GM12878 (cell line): ENCODE results near the gene MEF2C. TPM values are rescaled to one million over a fixed set of nuclear protein-coding genes. Genes with fewer than 3 reads are reported as not detected.

Experiments used
- ATAC-seq: fragments of 200-7000 bp; cut with Tn5 transposase; 3 replicates; pipeline ENCODE4 v1.9.1; 2020; ENCODE audit warnings: mild to moderate bottlenecking, moderate library complexity
- BruUV-seq: library from RNA; stranded (reverse); fragments of 400-500 nt; replicated peaks from 2 replicates; lab custom pipeline; 2021; lab: Mats Ljungman, UMichigan
- CTCF ChIA-PET: fragments of 300-600 bp; sonication (Branson Sonifier 250); formaldehyde crosslinking; extraction: SDS; loops from one replicate; lab custom pipeline; 2021; ENCODE audit warnings: inconsistent platforms; lab: Yijun Ruan, JAX
- POLR2A ChIA-PET: fragments of 350-600 bp; formaldehyde crosslinking; extraction: SDS; loops from one replicate; lab custom pipeline; 2021; ENCODE audit warnings: inconsistent platforms; lab: Charles Lee
- RAD21 ChIA-PET: fragments of 300-600 bp; sonication (Branson Sonifier 250); formaldehyde crosslinking; loops from one replicate; lab custom pipeline; 2023; ENCODE audit warnings: antibody characterized with exemption; ENCODE audit not compliant: unreplicated experiment; lab: Charles Lee
- SMC1A ChIA-PET: fragments of 300-600 bp; sonication (Branson Sonifier 250); formaldehyde crosslinking; loops from one replicate; lab custom pipeline; 2023; ENCODE audit not compliant: unreplicated experiment, uncharacterized antibody; lab: Charles Lee
- DNase-seq: peaks from one replicate; pipeline ENCODE4 v3.0.0-alpha.2; 2011; ENCODE audit warnings: low read depth, low spot score
- FAIRE-seq: peaks from 3 replicates; lab custom pipeline; 2011; peaks lifted over from hg19 to GRCh38; lab: Jason Lieb, UNC
- H2AFZ ChIP-seq: 2 replicates; pipeline ENCODE4 v1.6.0; 2011; ENCODE audit warnings: low read depth, low read length, control low read depth; ENCODE audit not compliant: control insufficient read depth
- H3K27ac ChIP-seq: 2 replicates; pipeline ENCODE4 v1.5.1; 2011; ENCODE audit warnings: control low read depth; ENCODE audit not compliant: control insufficient read depth, insufficient read depth
- H3K27me3 ChIP-seq, 2 experiments: replicated peaks in 1 of 2; 2 replicates each; pipeline versions ENCODE4 v1.6.0 to v1.6.1; 2011; ENCODE audit warnings: low read length in 1 of 2; ENCODE audit not compliant: control insufficient read depth in 2 of 2, insufficient read depth in 2 of 2
- H3K36me3 ChIP-seq, 2 experiments: 2 replicates each; pipeline ENCODE4 v1.5.1; 2011; ENCODE audit warnings: low read length in 1 of 2; ENCODE audit not compliant: control insufficient read depth in 2 of 2, insufficient read depth in 2 of 2
- H3K4me1 ChIP-seq: 2 replicates; pipeline ENCODE4 v1.6.1; 2011; ENCODE audit warnings: mild to moderate bottlenecking, low read length, moderate library complexity, mixed read lengths; ENCODE audit not compliant: control insufficient read depth, insufficient read depth
- H3K4me2 ChIP-seq: 2 replicates; pipeline ENCODE4 v1.6.0; 2011; ENCODE audit warnings: control low read depth; ENCODE audit not compliant: control insufficient read depth, insufficient read depth
- H3K4me3 ChIP-seq: fragments of 200-600 bp; sonication (generic); 2 replicates; pipeline ENCODE4 v1.5.1; 2016
- H3K79me2 ChIP-seq: 2 replicates; pipeline ENCODE4 v1.6.0; 2011; ENCODE audit warnings: low read length; ENCODE audit not compliant: control insufficient read depth, insufficient read depth
- H3K9ac ChIP-seq: 2 replicates; pipeline ENCODE4 v1.8.0; 2011; ENCODE audit warnings: low read length, control low read depth, mixed read lengths; ENCODE audit not compliant: control insufficient read depth, insufficient read depth
- H3K9me3 ChIP-seq: replicated peaks from 3 replicates; pipeline ENCODE4 v1.5.1; 2011; ENCODE audit warnings: mild to moderate bottlenecking, low read length; ENCODE audit not compliant: control insufficient read depth, insufficient read depth
- H4K20me1 ChIP-seq: 2 replicates; pipeline ENCODE4 v1.6.0; 2011; ENCODE audit not compliant: control insufficient read depth, insufficient read depth
- MTA2 ChIP-seq: fragments of 450-650 bp; IDR thresholded peaks from 2 replicates; pipeline ENCODE4 v1.6.1; 2016; ENCODE audit warnings: low read depth, mild to moderate bottlenecking, moderate library complexity
- SIX5 ChIP-seq: IDR thresholded peaks from 2 replicates; pipeline ENCODE4 v1.6.1; 2011; ENCODE audit warnings: mild to moderate bottlenecking, low read depth, low read length, moderate library complexity; ENCODE audit not compliant: severe bottlenecking
- ZNF217 ChIP-seq: fragments of 450-650 bp; IDR thresholded peaks from 2 replicates; pipeline ENCODE4 v1.6.1; 2017; ENCODE audit warnings: antibody characterized with exemption, mild to moderate bottlenecking
- whole genome bisulfite sequencing: methylation state at CpG from one replicate; pipeline ENCODE4 v1.1.6; 2016; ENCODE audit warnings: low lambda C conversion rate; ENCODE audit not compliant: insufficient replicate concordance, insufficient coverage; ENCODE audit errors: missing lambda C conversion rate; 5-methylcytosine and 5-hydroxymethylcytosine counted together
- in situ Hi-C: fragments of 300-500 bp; cut with MboI; formaldehyde crosslinking; loops from 9 replicates; pipeline ENCODE4 v1.14.3; 2018; ENCODE audit warnings: mixed read lengths
- intact Hi-C: fragments of 100-400 bp; cut with micrococcal nuclease; formaldehyde crosslinking; loops from one replicate; pipeline ENCODE4 v1.14.2; 2022; ENCODE audit not compliant: unreplicated experiment
- polyA plus RNA-seq, 11 experiments: library from polyadenylated mRNA; depleted of rRNA in 4 of 11; unstranded in 6 of 11; stranded (reverse) in 5 of 11; fragments of >200 nt; fragmentation: Nextera tagmentation in 4 of 11; fragmentation: Illumina TruSeq in 1 of 11; extraction: Ambion mirVana in 4 of 11; extraction: Trizol in 1 of 11; gene quantifications; 1 replicate in 1 of 11; 2 replicates in 10 of 11; pipeline versions ENCODE4 v1.2.1 to v1.2.3, GENCODE V29; 2011 to 2016; ENCODE audit warnings: inconsistent platforms in 2 of 11, missing spikeins in 2 of 11, low read depth in 1 of 11
- total RNA-seq, 4 experiments: library from RNA; depleted of rRNA in 3 of 4; stranded (reverse); fragments of >200 nt in 3 of 4; fragmentation: Illumina TruSeq in 1 of 4; extraction: Trizol in 1 of 4; gene quantifications; 2 replicates each; pipeline versions ENCODE4 v1.2.1 to v1.2.3, GENCODE V29; 2013 to 2021
- TF ChIP-seq, protein P1 (sequence below): fragments of 450-650 bp; IDR thresholded peaks from 2 replicates; pipeline ENCODE4 v1.6.1; 2017; ENCODE audit warnings: mild to moderate bottlenecking, moderate library complexity
- TF ChIP-seq, protein P2 (sequence below): IDR thresholded peaks from 2 replicates; pipeline ENCODE4 v1.6.1; 2012; ENCODE audit warnings: low read length, inconsistent platforms

Gene MEF2C
- total and polyA plus RNA-seq, 10 of the 15 experiments (the other 5 are each of a cell fraction or from before 2014, with no cell fraction given) = 104 to 225 (median 180) TPM

GRCh38 chr5:88824141-88824540 lies 58.8 kb downstream of the MEF2C start (continued):
- TF ChIP-seq, protein P1, sequence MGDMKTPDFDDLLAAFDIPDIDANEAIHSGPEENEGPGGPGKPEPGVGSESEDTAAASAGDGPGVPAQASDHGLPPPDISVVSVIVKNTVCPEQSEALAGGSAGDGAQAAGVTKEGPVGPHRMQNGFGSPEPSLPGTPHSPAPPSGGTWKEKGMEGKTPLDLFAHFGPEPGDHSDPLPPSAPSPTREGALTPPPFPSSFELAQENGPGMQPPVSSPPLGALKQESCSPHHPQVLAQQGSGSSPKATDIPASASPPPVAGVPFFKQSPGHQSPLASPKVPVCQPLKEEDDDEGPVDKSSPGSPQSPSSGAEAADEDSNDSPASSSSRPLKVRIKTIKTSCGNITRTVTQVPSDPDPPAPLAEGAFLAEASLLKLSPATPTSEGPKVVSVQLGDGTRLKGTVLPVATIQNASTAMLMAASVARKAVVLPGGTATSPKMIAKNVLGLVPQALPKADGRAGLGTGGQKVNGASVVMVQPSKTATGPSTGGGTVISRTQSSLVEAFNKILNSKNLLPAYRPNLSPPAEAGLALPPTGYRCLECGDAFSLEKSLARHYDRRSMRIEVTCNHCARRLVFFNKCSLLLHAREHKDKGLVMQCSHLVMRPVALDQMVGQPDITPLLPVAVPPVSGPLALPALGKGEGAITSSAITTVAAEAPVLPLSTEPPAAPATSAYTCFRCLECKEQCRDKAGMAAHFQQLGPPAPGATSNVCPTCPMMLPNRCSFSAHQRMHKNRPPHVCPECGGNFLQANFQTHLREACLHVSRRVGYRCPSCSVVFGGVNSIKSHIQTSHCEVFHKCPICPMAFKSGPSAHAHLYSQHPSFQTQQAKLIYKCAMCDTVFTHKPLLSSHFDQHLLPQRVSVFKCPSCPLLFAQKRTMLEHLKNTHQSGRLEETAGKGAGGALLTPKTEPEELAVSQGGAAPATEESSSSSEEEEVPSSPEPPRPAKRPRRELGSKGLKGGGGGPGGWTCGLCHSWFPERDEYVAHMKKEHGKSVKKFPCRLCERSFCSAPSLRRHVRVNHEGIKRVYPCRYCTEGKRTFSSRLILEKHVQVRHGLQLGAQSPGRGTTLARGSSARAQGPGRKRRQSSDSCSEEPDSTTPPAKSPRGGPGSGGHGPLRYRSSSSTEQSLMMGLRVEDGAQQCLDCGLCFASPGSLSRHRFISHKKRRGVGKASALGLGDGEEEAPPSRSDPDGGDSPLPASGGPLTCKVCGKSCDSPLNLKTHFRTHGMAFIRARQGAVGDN = no peak
- TF ChIP-seq MTA2 = peak; percentile 56; the same call in 1 of the 2 replicates

- peaks cover 10% of the 10 kb centered on the region for H3K4me1 ChIP-seq
- ChIA-PET SMC1A (interaction anchor here (1.1 to 24.1 kb wide), 8 partner anchors 7 to 91 kb away, joined by 3 to 591 read pairs (median 19); partner anchors contain the start of gene MEF2C), POLR2A (interaction anchor here (0.6 to 1.4 kb wide), 2 partner anchors 52 to 93 kb away, joined by 3 read pairs; no protein-coding TSS in a partner anchor), RAD21 (interaction anchor here (1.3 to 16.1 kb wide), 6 partner anchors 11 to 248 kb away, joined by 3 to 594 read pairs (median 24); partner anchors contain the start of gene MEF2C), CTCF (interaction anchor here (2.2 to 4.2 kb wide), 3 partner anchors 10 to 94 kb away, joined by 6 to 40 read pairs (median 14); no protein-coding TSS in a partner anchor)
- DNase-seq (no peak), FAIRE-seq (no peak), ATAC-seq (no peak)
- H3K4me2 ChIP-seq = peak overlapping the region; percentile 92
- intact Hi-C loops (loop anchor here (10.0 kb wide), 1 partner anchor 1442 kb away; no protein-coding TSS in a partner anchor), in situ Hi-C loops (loop anchor here (10.0 kb wide), 1 partner anchor 88 kb away; no protein-coding TSS in a partner anchor)
- no peak for TF ChIP-seq SIX5
- TF ChIP-seq, protein P2, sequence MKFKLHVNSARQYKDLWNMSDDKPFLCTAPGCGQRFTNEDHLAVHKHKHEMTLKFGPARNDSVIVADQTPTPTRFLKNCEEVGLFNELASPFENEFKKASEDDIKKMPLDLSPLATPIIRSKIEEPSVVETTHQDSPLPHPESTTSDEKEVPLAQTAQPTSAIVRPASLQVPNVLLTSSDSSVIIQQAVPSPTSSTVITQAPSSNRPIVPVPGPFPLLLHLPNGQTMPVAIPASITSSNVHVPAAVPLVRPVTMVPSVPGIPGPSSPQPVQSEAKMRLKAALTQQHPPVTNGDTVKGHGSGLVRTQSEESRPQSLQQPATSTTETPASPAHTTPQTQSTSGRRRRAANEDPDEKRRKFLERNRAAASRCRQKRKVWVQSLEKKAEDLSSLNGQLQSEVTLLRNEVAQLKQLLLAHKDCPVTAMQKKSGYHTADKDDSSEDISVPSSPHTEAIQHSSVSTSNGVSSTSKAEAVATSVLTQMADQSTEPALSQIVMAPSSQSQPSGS = peak; percentile 6; the same call in 1 of the 2 replicates
- peak; percentile 73; the same call in 1 of the 2 replicates for TF ChIP-seq ZNF217
- no peaks in the 10 kb centered on the region for H3K27me3 ChIP-seq
- WGBS = 0% methylated on average over 1 of the region's 1 CpG
- H3K9me3 ChIP-seq = no peaks in the 10 kb centered on the region
- peaks cover 99% of the 10 kb centered on the region for H3K79me2 ChIP-seq
- no peak overlapping the region for H2AFZ ChIP-seq
- H4K20me1 ChIP-seq = no peaks in the 10 kb centered on the region
- peak overlapping the region; percentile 79 for H3K9ac ChIP-seq
- H3K27ac ChIP-seq = peak overlapping the region; percentile 86
- TSS peak; percentile 56 for BruUV-seq
- peak overlapping the region; percentile 71 for H3K4me3 ChIP-seq
- H3K36me3 ChIP-seq = peaks cover 0 to 15% of the 10 kb centered on the region in 2 experiments
Measured at GRCh38 chr5:88823201-88823600, 59.8 kb downstream of the MEF2C start.
